Uterus (tissue), 4 donors: Measurements from ENCODE around the gene SLC26A6. TPM values are rescaled to one million over a fixed set of nuclear protein-coding genes. Genes with fewer than 3 reads are reported as not detected.
A peak's percentile ranks its signal among the peaks of the same experiment; 100 is the strongest.

Source experiments
- DNase-seq, 2 donors: peaks; one replicate each; pipeline ENCODE4 v3.0.0-alpha.2; 2019 to 2020
- H3K27ac ChIP-seq, 2 donors: fragments of 200-600 bp; sonication (generic); 1 replicate in 1 of 2; 2 replicates in 1 of 2; pipeline ENCODE4 v1.5.1; 2016 to 2018
- H3K27me3 ChIP-seq, 2 donors: fragments of 200-600 bp; sonication (generic); one replicate each; pipeline ENCODE4 v1.5.1; 2018 to 2019; ENCODE audit warnings: control low read depth in 1 of 2
- H3K36me3 ChIP-seq, 2 donors: fragments of 200-600 bp; sonication (generic); one replicate each; pipeline ENCODE4 v1.5.1; 2019; ENCODE audit warnings: control low read depth in 1 of 2
- H3K4me1 ChIP-seq, 2 donors: fragments of 200-600 bp; sonication (generic); one replicate each; pipeline ENCODE4 v1.5.1; 2018 to 2019; ENCODE audit warnings: control low read depth in 1 of 2
- H3K4me3 ChIP-seq, 2 donors: fragments of 200-600 bp; sonication (generic); 1 replicate in 1 of 2; 2 replicates in 1 of 2; pipeline ENCODE4 v1.5.1; 2018 to 2019; ENCODE audit warnings: mild to moderate bottlenecking in 1 of 2
- H3K9me3 ChIP-seq, 2 donors: fragments of 200-600 bp; sonication (generic); one replicate each; pipeline ENCODE4 v1.5.1; 2019; ENCODE audit warnings: control low read depth in 1 of 2
- POLR2A ChIP-seq, 2 donors: fragments of 450-650 bp; IDR thresholded peaks; one replicate each; pipeline ENCODE4 v1.6.1; 2016; ENCODE audit warnings: antibody characterized with exemption in 2 of 2, mild to moderate bottlenecking in 1 of 2, moderate library complexity in 1 of 2
- intact Hi-C: fragments of 100-400 bp; cut with DNase I; formaldehyde crosslinking; loops from one replicate; pipeline ENCODE4 v1.15.1; 2023; ENCODE audit warnings: low total_unique reads
- total RNA-seq, 4 donors: library from RNA; depleted of rRNA in 3 of 4; stranded (reverse); fragments of >200 nt in 3 of 4; gene quantifications; one replicate each; pipeline versions ENCODE4 v1.1.0 to v1.2.4, GENCODE V29; 2014 to 2023
- TF ChIP-seq, protein P1 (sequence below), 4 experiments: fragments of 200-600 bp in 2 of 4; fragments of 450-650 bp in 2 of 4; sonication (generic) in 2 of 4; IDR thresholded peaks; one replicate each; pipeline ENCODE4 v1.5.1; 2016 to 2019; ENCODE audit warnings: antibody characterized with exemption in 4 of 4, mild to moderate bottlenecking in 2 of 4, moderate library complexity in 1 of 4
- donor health status: DM: yes; HTN: yes; CAD: no.

The SLC26A6 gene
- total RNA-seq, 4 donors from 2014 or later = 0.59 to 98.1 (median 15.2) TPM

DNA sequence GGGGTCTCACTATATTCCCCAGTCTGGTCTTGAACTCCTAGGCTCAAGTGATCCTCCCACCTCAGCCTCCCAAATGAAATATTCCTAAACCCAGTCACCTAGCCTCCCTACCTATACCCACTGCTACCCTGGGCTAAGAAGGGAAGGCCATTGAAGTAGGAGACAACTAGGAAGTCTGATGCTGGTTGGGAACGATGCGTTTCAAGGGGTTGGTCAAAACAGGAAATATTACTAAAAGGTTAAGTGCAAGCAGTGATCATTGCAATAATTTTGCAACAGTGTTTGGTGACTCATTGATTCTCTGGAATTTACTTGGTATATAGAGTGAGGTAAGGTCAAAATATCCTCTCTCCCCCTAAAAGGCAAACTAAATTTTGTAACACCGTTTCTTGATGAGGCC, 21.2 kb downstream of the SLC26A6 start:
- TF ChIP-seq POLR2A (IDR thresholded peaks at IDR 0.05) = no peak
- TF ChIP-seq, protein P1, sequence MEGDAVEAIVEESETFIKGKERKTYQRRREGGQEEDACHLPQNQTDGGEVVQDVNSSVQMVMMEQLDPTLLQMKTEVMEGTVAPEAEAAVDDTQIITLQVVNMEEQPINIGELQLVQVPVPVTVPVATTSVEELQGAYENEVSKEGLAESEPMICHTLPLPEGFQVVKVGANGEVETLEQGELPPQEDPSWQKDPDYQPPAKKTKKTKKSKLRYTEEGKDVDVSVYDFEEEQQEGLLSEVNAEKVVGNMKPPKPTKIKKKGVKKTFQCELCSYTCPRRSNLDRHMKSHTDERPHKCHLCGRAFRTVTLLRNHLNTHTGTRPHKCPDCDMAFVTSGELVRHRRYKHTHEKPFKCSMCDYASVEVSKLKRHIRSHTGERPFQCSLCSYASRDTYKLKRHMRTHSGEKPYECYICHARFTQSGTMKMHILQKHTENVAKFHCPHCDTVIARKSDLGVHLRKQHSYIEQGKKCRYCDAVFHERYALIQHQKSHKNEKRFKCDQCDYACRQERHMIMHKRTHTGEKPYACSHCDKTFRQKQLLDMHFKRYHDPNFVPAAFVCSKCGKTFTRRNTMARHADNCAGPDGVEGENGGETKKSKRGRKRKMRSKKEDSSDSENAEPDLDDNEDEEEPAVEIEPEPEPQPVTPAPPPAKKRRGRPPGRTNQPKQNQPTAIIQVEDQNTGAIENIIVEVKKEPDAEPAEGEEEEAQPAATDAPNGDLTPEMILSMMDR (IDR thresholded peaks at IDR 0.05) = no peak
- no peak overlapping the region for H3K4me3 ChIP-seq
- no peak overlapping the region for H3K27ac ChIP-seq
- H3K4me1 ChIP-seq = no peaks in the 10 kb centered on the region
- no peaks in the 10 kb centered on the region for H3K9me3 ChIP-seq
- no peaks in the 10 kb centered on the region for H3K36me3 ChIP-seq
- intact Hi-C loops = no loop called here
- no peaks in the 10 kb centered on the region for H3K27me3 ChIP-seq
- DNase-seq = no peak

DNA sequence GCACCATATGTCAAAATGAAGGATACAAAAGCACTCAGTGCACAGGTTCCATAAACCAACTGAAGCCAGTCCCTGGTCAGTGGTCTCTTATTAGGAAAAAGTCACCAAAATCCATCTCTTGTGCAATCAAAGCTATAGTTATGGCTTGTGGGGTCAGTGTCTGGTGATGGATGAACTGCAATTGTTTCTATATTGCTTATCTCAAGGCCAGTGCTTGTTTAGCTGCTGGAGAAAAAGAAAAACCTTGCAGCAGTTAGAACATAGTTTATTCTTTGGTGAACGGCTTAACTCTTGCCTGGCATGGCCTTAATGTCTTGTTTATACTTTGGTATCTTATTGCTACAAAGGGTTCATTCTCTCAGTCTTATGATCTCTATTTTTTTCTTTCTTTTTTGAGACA, 23.0 kb downstream of the SLC26A6 start:
- H3K9me3 ChIP-seq = no peaks in the 10 kb centered on the region
- TF ChIP-seq, protein P1 (IDR thresholded peaks at IDR 0.05) = no peak
- H3K36me3 ChIP-seq = no peaks in the 10 kb centered on the region
- no peak overlapping the region for H3K27ac ChIP-seq
- no peak for DNase-seq
- H3K27me3 ChIP-seq = no peaks in the 10 kb centered on the region
- intact Hi-C loops = no loop called here
- no peaks in the 10 kb centered on the region for H3K4me1 ChIP-seq
- no peak overlapping the region for H3K4me3 ChIP-seq

DNA sequence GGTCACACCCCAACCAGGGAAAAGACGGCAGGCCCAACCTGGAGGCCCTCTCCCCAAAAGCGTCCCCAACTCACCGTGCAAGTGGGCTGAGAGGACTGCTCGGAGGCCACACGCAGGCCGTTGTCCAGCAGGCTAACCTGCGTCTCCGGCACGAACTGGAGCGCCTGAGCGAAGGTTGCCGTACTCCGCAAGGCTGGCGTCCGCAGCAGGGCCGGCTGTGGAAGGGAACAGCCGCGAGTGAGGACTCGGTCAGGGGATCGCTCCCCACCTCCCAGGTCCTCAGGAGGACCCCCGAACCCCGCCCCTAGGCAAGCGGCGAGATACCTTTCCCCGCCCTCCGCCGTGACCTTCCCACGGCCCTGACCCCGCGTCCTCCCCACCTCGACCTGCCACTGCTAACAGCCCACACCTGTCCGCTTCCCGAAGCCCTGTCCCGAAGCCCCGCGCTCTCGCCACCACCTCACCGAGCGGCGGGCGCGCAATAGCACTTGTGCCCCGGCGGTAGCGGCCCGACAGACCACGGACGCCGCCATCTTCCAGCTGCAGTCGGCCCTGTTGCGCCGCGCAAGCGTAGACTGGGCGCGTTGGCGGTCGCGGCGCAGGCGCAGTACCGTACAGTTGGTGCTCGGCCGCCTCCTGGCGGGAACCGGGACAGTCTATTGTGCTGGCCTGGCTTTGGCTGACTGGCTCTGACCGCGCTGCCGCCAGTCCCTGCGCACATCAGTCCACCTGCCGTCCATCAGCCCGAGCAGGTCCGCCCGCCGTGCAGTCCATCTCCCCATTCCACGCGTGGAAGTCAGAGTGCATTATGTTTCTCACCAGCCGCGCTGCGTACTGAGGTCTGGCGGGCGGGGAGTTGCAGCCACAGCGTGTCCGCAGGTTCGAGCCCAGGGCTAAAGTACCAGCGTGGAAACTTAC, 25.9 kb downstream of the SLC26A6 start, which contains the start of gene UQCRC1:
Gene UQCRC1 (minus strand): TSS at position 559 of the 918 bp plus-strand sequence. CDS start 26 bp downstream, at position 533.
- Histone ChIP-seq H3K4me1 (no peaks in the 10 kb centered on the region), H3K27me3 (no peaks in the 10 kb centered on the region), H3K9me3 (no peaks in the 10 kb centered on the region), H3K4me3 (peak within 1 kb of the TSS; percentile 59 to 87), H3K27ac (peak within 1 kb of the TSS; percentile 79 to 90), H3K36me3 (no peaks in the 10 kb centered on the region)
- DNase-seq = peak; percentile 88 to 94
- intact Hi-C loops = no loop called here
- TF ChIP-seq POLR2A (IDR thresholded peaks at IDR 0.05) = peak; percentile 82 to 89
- TF ChIP-seq, protein P1 (IDR thresholded peaks at IDR 0.05) = peak; percentile 83 to 98 (median 90)

DNA sequence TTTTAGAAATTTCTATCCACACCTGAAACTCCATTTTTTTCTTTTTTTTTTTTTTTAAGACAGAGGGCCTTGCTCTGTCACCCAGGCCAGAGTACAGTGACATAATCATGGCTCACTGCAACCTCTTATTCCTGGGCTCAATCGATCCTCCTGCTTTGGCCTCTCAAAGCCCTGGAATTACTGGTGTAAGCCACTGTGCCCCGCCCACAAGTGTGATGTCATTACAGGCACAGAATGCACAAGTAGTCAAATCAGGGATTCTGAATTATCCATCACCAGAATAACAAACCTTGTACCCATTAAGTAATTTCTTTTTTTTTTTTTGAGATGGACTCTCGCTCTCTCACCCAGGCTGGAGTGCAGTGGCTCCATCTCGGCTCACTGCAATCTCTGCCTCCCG, 27.7 kb downstream of the SLC26A6 start:
- H3K4me1 ChIP-seq = no peaks in the 10 kb centered on the region
- intact Hi-C loops = no loop called here
- H3K4me3 ChIP-seq = no peak overlapping the region
- no peak overlapping the region for H3K27ac ChIP-seq
- H3K27me3 ChIP-seq = no peaks in the 10 kb centered on the region
- H3K36me3 ChIP-seq = no peaks in the 10 kb centered on the region
- no peaks in the 10 kb centered on the region for H3K9me3 ChIP-seq
- DNase-seq = no peak
- TF ChIP-seq, protein P1 (IDR thresholded peaks at IDR 0.05) = no peak
- TF ChIP-seq POLR2A (IDR thresholded peaks at IDR 0.05) = no peak

DNA sequence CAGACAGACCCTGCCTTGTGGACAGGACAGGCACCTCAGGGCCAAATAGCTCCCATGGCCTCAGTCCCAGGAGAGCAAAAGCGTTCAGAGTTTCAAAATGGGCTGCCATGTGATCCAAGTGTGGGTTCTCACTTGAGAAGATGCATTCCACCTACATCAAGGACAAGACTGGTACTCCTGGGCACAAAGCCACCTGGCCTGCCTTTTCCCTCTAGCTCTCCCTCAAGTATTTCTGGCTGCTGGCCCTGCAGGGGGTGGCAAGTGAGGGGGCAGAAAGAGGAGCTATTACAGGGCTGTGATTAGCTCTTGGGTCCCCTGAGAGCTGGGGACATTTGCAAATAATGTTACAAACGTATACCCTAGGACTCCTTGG, 33.7 kb downstream of the SLC26A6 start:
- Histone ChIP-seq H3K36me3 (no peaks in the 10 kb centered on the region), H3K27me3 (no peaks in the 10 kb centered on the region), H3K9me3 (no peaks in the 10 kb centered on the region), H3K4me3 (no peak overlapping the region), H3K4me1 (peaks cover 6 to 19% of the 10 kb centered on the region in 2 donors), H3K27ac (no peak overlapping the region)
- TF ChIP-seq POLR2A (IDR thresholded peaks at IDR 0.05) = no peak
- TF ChIP-seq, protein P1 (IDR thresholded peaks at IDR 0.05) = no peak
- DNase-seq = no peak
- intact Hi-C loops = no loop called here
